Right renal pelvis (tissue), 4 donors: Measurements from ENCODE around the gene MMEL1. TPM values are rescaled to one million over a fixed set of nuclear protein-coding genes. Genes with fewer than 3 reads are reported as not detected.
"Not testable (repeated sequence)": the region's sequence is repeated elsewhere in the genome, so short reads cannot be mapped to it uniquely, and the experiment has no call there.

ENCODE experiments used
- DNase-seq, 4 donors: peaks; one replicate each; pipeline ENCODE4 v3.0.0-alpha.2; 2013; ENCODE audit warnings: low read depth in 4 of 4, low spot score in 3 of 4, missing footprints in 1 of 4
- polyA plus RNA-seq, 4 donors: library from polyadenylated mRNA; unstranded; fragments of 120-200 nt; gene quantifications; one replicate each; pipeline ENCODE4 v1.2.1, GENCODE V29; 2013; ENCODE audit not compliant: insufficient read length in 4 of 4

Gene MMEL1
- polyA plus RNA-seq, 4 donors: 1.9 to 4.0 (median 3.2) TPM

GRCh38 chr1:2582391-2582790 lies 50.4 kb downstream of the MMEL1 start:
- no peak for DNase-seq

GRCh38 chr1:2580691-2581090 lies 52.1 kb downstream of the MMEL1 start:
- no peak for DNase-seq

- DNase-seq: no peak
Measured at GRCh38 chr1:2578758-2579118, 54.1 kb downstream of the MMEL1 start.

GRCh38 chr1:2577565-2578075 lies 55.2 kb downstream of the MMEL1 start:
- DNase-seq: not testable (repeated sequence)

GRCh38 chr1:2575801-2576663 lies 56.8 kb downstream of the MMEL1 start:
- no peak for DNase-seq

GRCh38 chr1:2574350-2574749 lies 58.5 kb downstream of the MMEL1 start:
- no peak for DNase-seq

GRCh38 chr1:2573250-2573920 lies 59.4 kb downstream of the MMEL1 start:
- no peak for DNase-seq

GRCh38 chr1:2571348-2571747 lies 61.5 kb downstream of the MMEL1 start:
- no peak for DNase-seq

GRCh38 chr1:2570332-2570731 lies 62.5 kb downstream of the MMEL1 start:
- no peak for DNase-seq

GRCh38 chr1:2569703-2570102 lies 63.1 kb downstream of the MMEL1 start:
- DNase-seq: not testable (repeated sequence)

GRCh38 chr1:2569060-2569459 lies 63.8 kb downstream of the MMEL1 start:
- no peak for DNase-seq

GRCh38 chr1:2568187-2568816 lies 64.5 kb downstream of the MMEL1 start:
- not testable (repeated sequence) for DNase-seq

GRCh38 chr1:2567083-2567679 lies 65.6 kb downstream of the MMEL1 start:
- DNase-seq: no peak

GRCh38 chr1:2566101-2567045 lies 66.4 kb downstream of the MMEL1 start:
- no peak for DNase-seq

GRCh38 chr1:2564815-2565374 lies 67.9 kb downstream of the MMEL1 start:
- DNase-seq: no peak

- DNase-seq: no peak
Measured at GRCh38 chr1:2564006-2564814, 68.6 kb downstream of the MMEL1 start.

- no peak for DNase-seq
Measured at GRCh38 chr1:2563205-2563604, 69.6 kb downstream of the MMEL1 start.
